ENCODE measurements around the gene AGPAT4.

The AGPAT4 gene

DNA sequence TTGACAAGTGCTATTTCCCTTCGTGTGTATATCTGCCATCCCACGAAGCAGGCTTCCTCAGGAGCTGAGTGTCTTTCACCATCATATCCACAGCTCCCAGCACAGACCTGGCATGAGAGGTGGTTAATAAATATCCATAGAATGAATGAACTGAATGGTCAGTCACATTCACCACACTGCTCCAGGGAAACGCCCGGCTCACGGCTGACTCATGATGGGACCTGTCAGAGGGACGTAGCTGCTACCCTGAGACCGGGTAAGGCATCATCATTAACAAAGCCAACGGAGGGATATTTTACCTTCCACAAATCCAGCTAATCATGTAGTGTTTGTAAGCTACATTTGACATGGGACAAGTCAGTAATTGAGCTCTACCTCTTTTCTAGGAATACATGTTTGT, 12.5 kb downstream of the AGPAT4 start:
- H3K4me3 ChIP-seq (ENCODE audit: low read depth, low read length) = no peak overlapping the region
- TF ChIP-seq CTCF (IDR thresholded peaks at IDR 0.05; ENCODE audit: borderline replicate concordance, insufficient read depth, low read depth, low read length) = no peak

DNA sequence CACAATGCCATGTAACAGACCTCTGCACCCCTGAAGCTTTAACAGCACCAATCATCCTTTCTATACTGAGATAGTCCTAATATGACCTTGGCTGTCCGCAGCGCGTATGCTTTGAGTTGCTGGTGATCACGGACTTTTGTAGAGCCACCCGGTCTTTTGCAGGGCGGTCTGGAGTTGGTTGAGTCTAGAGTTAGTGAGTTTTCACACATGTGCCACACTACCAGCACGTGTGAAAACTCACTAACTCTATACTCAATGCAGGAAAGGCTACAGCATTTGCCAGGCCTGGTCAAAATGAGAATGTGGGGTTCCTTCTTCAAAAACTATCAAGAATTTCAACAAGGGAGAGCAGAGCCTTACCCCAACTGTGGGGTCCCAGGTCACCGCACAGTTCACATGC, 14.6 kb downstream of the AGPAT4 start:
- H3K4me3 ChIP-seq (ENCODE audit: low read depth, low read length) = no peak overlapping the region
- TF ChIP-seq CTCF (IDR thresholded peaks at IDR 0.05; ENCODE audit: borderline replicate concordance, insufficient read depth, low read depth, low read length) = no peak

- H3K4me3 ChIP-seq (ENCODE audit: low read depth, low read length) = no peak overlapping the region
- TF ChIP-seq CTCF (IDR thresholded peaks at IDR 0.05; ENCODE audit: borderline replicate concordance, insufficient read depth, low read depth, low read length) = no peak
Observed at GRCh38 chr6:161257793-161258457, 15.9 kb downstream of the AGPAT4 start.

DNA sequence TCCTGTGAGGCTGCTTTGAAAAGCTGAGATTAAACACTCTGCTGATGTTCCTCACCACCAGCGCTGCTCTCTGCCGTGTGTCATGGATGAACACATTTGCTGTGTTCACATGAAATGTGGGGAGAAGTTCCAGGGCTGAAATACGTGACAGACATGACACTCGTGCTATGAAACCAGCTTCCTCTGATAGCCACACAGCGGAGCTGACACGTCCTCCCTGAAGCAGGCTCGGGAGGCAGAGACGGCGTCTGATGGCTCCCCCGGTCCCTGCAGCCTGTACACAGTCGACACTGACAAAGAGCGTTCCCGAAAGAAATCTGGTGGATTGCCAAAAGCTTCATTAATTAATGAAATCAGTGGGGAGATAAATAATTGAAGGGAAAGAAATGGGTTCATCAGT, 17.5 kb downstream of the AGPAT4 start:
- TF ChIP-seq CTCF (IDR thresholded peaks at IDR 0.05; ENCODE audit: borderline replicate concordance, insufficient read depth, low read depth, low read length) = no peak

DNA sequence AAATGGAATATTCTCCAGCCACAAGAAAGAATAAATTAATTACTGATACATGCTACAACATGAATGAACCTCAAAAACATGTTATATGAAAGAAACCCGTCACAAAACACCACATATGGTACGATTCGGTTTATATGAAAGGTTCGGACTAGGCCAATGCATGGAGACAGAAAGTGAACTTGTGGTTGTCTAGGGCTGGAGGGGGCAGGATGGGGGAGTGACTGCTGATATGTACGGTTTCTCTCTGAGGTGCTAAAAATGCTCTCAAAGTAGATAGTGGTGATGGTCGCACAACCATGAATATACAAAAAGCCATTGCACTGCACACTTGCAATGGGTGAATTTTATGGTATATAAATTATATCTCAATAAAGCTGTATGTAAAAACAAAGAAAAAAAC, 18.3 kb downstream of the AGPAT4 start:
- TF ChIP-seq CTCF (IDR thresholded peaks at IDR 0.05; ENCODE audit: borderline replicate concordance, insufficient read depth, low read depth, low read length) = no peak
- H3K4me3 ChIP-seq (ENCODE audit: low read depth, low read length) = no peak overlapping the region

More for the DNA sequence above, 17.5 kb downstream of the AGPAT4 start:
- H3K4me3 ChIP-seq (ENCODE audit: low read depth, low read length) = no peak overlapping the region

GRCh38 chr6:161254464-161255253, 19.2 kb downstream of the AGPAT4 start:
- H3K4me3 ChIP-seq (ENCODE audit: low read depth, low read length) = no peak overlapping the region
- TF ChIP-seq CTCF (IDR thresholded peaks at IDR 0.05; ENCODE audit: borderline replicate concordance, insufficient read depth, low read depth, low read length) = no peak

GRCh38 chr6:161254126-161254463, 19.8 kb downstream of the AGPAT4 start:
- H3K4me3 ChIP-seq (ENCODE audit: low read depth, low read length) = no peak overlapping the region
- no peak for TF ChIP-seq CTCF (IDR thresholded peaks at IDR 0.05; ENCODE audit: borderline replicate concordance, insufficient read depth, low read depth, low read length)

Measured in GM12875 (cell line).